Measurements from ENCODE around the gene BMP7.

The BMP7 gene

GRCh38 chr20:57256205-57256604 lies 10.2 kb downstream of the BMP7 start:
- no peak for DNase-seq (ENCODE audit: low read depth)
- TF ChIP-seq CTCF (conservative IDR thresholded peaks at IDR 0.05; ENCODE audit: low read length) = no peak
- no peak overlapping the region for H3K4me3 ChIP-seq (ENCODE audit: low read length)

- no peak for DNase-seq (ENCODE audit: low read depth)
- no peak for TF ChIP-seq CTCF (conservative IDR thresholded peaks at IDR 0.05; ENCODE audit: low read length)
- no peak overlapping the region for H3K4me3 ChIP-seq (ENCODE audit: low read length)
Observed at GRCh38 chr20:57255183-57255582, 11.3 kb downstream of the BMP7 start.

DNA sequence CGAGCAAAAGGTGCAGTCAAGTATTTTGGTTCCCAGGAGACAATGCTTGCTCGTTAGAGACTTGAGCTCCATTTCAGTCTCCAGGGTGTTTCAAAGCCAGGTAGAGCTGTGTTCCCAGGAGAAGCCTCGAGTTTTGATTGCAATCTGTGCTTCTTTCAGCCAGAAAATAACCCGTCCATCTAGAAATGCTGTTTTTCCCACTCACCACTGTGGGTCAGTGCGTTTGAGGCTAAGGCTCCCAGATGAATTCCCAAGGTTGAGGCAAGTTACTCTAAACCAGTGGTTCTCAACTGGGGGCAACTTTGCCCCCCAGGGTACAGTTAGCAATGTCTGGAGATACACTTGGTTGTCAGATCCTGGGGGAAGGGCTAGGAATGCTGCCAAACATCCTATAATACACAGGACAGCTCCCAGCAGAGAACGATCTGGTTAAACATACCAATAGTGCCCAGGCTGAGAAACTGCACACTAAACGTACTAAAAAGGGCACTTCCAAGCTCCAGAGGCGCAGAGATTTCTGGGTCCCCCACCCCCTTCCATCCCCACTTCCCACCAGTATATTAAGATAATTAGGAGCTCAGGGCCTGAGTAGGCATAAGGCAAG lies 13.8 kb downstream of the BMP7 start:
- no peak for DNase-seq (ENCODE audit: low read depth)
- H3K4me3 ChIP-seq (ENCODE audit: low read length) = no peak overlapping the region
- no peak for TF ChIP-seq CTCF (conservative IDR thresholded peaks at IDR 0.05; ENCODE audit: low read length)

DNA sequence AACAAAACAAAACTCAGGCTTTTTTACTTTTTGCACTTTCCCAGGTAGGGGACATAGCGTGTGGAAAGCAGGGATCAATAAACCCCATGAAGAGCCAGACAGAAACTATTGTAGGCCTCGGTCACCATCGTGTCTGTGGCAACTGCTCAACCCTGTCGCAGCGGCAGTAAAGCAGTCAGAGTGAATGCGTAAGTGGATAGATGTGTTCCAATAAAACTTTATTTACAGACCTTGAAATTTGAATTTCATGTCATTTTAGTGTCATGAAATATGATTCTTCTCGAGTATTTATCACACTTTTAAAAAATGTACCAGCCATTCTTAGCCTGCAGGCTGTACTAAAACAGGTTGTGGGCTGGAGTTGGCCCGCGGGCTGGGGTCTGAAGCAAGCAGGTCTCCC lies 14.5 kb downstream of the BMP7 start:
- H3K4me3 ChIP-seq (ENCODE audit: low read length) = no peak overlapping the region
- no peak for DNase-seq (ENCODE audit: low read depth)
- TF ChIP-seq CTCF (conservative IDR thresholded peaks at IDR 0.05; ENCODE audit: low read length) = no peak

- no peak for DNase-seq (ENCODE audit: low read depth)
- TF ChIP-seq CTCF (conservative IDR thresholded peaks at IDR 0.05; ENCODE audit: low read length) = no peak
Observed at GRCh38 chr20:57251344-57251743, 15.1 kb downstream of the BMP7 start.

DNA sequence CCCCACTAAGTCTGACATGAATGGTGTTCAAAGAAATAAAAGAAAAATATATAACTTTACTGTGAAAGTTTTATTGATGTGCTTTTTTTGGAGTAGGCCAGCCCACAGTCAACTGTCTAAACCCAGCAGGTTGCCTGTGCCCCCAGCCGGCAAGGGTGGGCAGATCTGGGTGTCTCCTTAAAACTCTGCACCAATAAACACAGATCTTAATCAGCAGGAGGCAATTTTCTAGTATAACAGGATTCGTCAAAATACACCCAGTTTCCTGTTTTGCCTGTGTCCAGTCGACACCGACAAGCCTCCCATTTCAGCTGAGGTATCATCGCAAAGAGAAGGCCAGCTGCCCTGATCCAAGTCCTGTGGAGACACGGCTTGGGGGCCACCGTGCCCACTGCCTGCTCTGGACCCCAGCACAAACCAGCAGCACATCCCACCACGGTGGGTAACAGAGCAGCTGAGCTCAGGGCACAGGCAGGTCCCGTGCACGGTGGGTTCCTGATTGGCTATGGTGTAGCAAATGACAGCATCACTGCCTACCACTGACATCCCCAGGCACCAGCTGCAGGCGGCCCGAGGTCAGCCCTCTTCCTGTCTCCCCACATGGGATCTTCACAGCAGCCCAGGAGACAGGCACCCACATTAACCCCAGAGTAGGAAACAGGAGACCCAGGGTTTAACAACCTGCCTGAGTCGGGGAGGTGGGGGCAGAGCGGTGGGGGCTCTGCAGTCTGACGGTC lies 15.7 kb downstream of the BMP7 start:
- no peak for TF ChIP-seq CTCF (conservative IDR thresholded peaks at IDR 0.05; ENCODE audit: low read length)
- DNase-seq (ENCODE audit: low read depth) = no peak
- no peak overlapping the region for H3K4me3 ChIP-seq (ENCODE audit: low read length)

More at GRCh38 chr20:57251344-57251743, 15.1 kb downstream of the BMP7 start:
- no peak overlapping the region for H3K4me3 ChIP-seq (ENCODE audit: low read length)

DNA sequence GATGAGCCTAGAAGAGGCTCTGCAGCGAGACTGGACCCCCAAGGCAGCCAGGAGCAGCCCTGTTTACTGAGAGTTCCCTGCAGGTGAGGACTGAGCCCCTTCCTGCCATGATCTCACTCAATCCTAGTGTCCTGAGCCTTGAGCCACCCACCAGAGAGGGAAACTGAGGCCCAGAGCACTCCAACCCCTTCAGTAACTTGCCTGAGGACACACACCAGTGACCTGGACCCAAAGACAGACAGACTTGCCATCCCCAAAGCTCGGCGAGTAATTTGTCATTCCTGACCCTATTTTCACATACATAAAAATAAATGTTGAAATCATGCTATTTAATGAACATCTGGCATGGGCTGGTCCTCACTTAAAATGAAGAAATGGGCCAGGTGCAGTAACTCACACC lies 16.7 kb downstream of the BMP7 start:
- H3K4me3 ChIP-seq (ENCODE audit: low read length) = no peak overlapping the region
- DNase-seq (ENCODE audit: low read depth) = no peak

More for the DNA sequence above, 16.7 kb downstream of the BMP7 start:
- no peak for TF ChIP-seq CTCF (conservative IDR thresholded peaks at IDR 0.05; ENCODE audit: low read length)

Measured in AG10803 (cell line).